Ishikawa (cell line): ENCODE results near the gene GAPDHS.

ENCODE experiments used
- CEBPB ChIP-seq: IDR thresholded peaks from 2 replicates; pipeline ENCODE4 v1.6.1; 2012
- CREB1 ChIP-seq: IDR thresholded peaks from 2 replicates; pipeline ENCODE4 v1.6.1; 2012; ENCODE audit warnings: low read depth
- EGR1 ChIP-seq: IDR thresholded peaks from 2 replicates; pipeline ENCODE4 v1.6.1; 2012
- EP300 ChIP-seq: IDR thresholded peaks from 2 replicates; pipeline ENCODE4 v1.6.1; 2012; ENCODE audit warnings: borderline replicate concordance
- FOXM1 ChIP-seq: IDR thresholded peaks from 2 replicates; pipeline ENCODE4 v1.6.1; 2012; ENCODE audit warnings: low read depth, borderline replicate concordance
- NFIC ChIP-seq: IDR thresholded peaks from 2 replicates; pipeline ENCODE4 v1.6.1; 2012
- RAD21 ChIP-seq: IDR thresholded peaks from 2 replicates; pipeline ENCODE4 v1.6.1; 2012; ENCODE audit warnings: low read depth
- TAF1 ChIP-seq: IDR thresholded peaks from 2 replicates; pipeline ENCODE4 v1.6.1; 2012; ENCODE audit warnings: low read depth, mild to moderate bottlenecking
- TCF12 ChIP-seq: IDR thresholded peaks from 2 replicates; pipeline ENCODE4 v1.6.1; 2012; ENCODE audit warnings: low read depth
- TEAD4 ChIP-seq: IDR thresholded peaks from 2 replicates; pipeline ENCODE4 v1.6.1; 2012
- YY1 ChIP-seq: IDR thresholded peaks from 2 replicates; pipeline ENCODE4 v1.6.1; 2012; ENCODE audit warnings: low read depth
- ZBTB7A ChIP-seq: IDR thresholded peaks from 2 replicates; pipeline ENCODE4 v1.6.1; 2012; ENCODE audit warnings: low read depth
- TF ChIP-seq, protein P1 (sequence below): IDR thresholded peaks from 2 replicates; pipeline ENCODE4 v1.6.1; 2012
- TF ChIP-seq, protein P2 (sequence below): IDR thresholded peaks from 2 replicates; pipeline ENCODE4 v1.6.1; 2012
- TF ChIP-seq, protein P3 (sequence below): IDR thresholded peaks from 2 replicates; pipeline ENCODE4 v1.6.1; 2012; ENCODE audit warnings: low read depth, mild to moderate bottlenecking

The GAPDHS gene

GRCh38 chr19:35552534-35553384, 19.5 kb downstream of the GAPDHS start:
- TF ChIP-seq FOXM1 (no peak), EP300 (no peak), TEAD4 (no peak), TCF12 (no peak)
- TF ChIP-seq, protein P1, sequence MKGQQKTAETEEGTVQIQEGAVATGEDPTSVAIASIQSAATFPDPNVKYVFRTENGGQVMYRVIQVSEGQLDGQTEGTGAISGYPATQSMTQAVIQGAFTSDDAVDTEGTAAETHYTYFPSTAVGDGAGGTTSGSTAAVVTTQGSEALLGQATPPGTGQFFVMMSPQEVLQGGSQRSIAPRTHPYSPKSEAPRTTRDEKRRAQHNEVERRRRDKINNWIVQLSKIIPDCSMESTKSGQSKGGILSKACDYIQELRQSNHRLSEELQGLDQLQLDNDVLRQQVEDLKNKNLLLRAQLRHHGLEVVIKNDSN: no peak

DNA sequence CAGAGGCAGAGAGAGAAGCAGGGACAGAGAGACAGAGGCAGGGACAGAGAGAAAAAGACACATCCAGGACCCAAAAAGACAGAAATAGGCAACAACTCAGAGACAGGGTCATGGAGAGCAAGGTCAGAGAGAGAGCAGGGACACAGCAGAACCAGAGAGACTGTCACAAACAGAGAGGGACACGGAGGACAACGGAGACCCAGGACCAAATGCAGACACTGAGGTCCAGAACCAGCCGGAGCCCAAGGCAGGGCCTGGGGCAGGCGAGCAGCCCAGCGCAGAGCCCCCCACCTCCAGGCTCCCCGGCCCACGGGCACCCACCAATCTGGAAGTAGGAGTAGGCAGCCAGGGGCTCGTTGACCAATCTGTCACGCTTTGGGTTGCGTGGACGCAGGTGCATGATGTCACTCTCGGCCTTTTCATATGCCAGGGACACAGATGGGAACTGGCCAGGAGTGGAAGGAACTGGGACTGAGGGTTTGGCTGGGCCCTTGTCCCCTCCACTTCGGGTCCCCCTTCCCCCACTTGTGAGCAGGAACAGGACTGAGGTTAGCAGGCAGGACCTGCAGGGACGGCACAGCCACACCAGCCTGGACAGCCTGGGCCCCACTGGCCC, 20.2 kb downstream of the GAPDHS start:
- TF ChIP-seq ZBTB7A (no peak), NFIC (no peak), YY1 (no peak)

GRCh38 chr19:35554076-35554475, 20.8 kb downstream of the GAPDHS start:
- TF ChIP-seq, protein P1: no peak
- no peak for TF ChIP-seq TCF12
- no peak for TF ChIP-seq TEAD4
- TF ChIP-seq, protein P2, sequence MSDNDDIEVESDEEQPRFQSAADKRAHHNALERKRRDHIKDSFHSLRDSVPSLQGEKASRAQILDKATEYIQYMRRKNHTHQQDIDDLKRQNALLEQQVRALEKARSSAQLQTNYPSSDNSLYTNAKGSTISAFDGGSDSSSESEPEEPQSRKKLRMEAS: no peak
- TF ChIP-seq TAF1: no peak
- no peak for TF ChIP-seq FOXM1
- TF ChIP-seq CREB1: no peak
- no peak for TF ChIP-seq EGR1
- no peak for TF ChIP-seq ZBTB7A
- TF ChIP-seq, protein P3, sequence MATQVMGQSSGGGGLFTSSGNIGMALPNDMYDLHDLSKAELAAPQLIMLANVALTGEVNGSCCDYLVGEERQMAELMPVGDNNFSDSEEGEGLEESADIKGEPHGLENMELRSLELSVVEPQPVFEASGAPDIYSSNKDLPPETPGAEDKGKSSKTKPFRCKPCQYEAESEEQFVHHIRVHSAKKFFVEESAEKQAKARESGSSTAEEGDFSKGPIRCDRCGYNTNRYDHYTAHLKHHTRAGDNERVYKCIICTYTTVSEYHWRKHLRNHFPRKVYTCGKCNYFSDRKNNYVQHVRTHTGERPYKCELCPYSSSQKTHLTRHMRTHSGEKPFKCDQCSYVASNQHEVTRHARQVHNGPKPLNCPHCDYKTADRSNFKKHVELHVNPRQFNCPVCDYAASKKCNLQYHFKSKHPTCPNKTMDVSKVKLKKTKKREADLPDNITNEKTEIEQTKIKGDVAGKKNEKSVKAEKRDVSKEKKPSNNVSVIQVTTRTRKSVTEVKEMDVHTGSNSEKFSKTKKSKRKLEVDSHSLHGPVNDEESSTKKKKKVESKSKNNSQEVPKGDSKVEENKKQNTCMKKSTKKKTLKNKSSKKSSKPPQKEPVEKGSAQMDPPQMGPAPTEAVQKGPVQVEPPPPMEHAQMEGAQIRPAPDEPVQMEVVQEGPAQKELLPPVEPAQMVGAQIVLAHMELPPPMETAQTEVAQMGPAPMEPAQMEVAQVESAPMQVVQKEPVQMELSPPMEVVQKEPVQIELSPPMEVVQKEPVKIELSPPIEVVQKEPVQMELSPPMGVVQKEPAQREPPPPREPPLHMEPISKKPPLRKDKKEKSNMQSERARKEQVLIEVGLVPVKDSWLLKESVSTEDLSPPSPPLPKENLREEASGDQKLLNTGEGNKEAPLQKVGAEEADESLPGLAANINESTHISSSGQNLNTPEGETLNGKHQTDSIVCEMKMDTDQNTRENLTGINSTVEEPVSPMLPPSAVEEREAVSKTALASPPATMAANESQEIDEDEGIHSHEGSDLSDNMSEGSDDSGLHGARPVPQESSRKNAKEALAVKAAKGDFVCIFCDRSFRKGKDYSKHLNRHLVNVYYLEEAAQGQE: no peak
- no peak for TF ChIP-seq CEBPB
- no peak for TF ChIP-seq RAD21
- TF ChIP-seq EP300: no peak
- no peak for TF ChIP-seq YY1
- TF ChIP-seq NFIC: no peak

- TF ChIP-seq, protein P2: peak; percentile 39; the same call in 1 of the 2 replicates
- no peak for TF ChIP-seq TEAD4
- TF ChIP-seq RAD21: peak; percentile 77
Observed at GRCh38 chr19:35555301-35556005, 22.2 kb downstream of the GAPDHS start.

GRCh38 chr19:35556025-35556590, 22.9 kb downstream of the GAPDHS start:
- TF ChIP-seq FOXM1 (no peak), NFIC (no peak), CREB1 (no peak), TEAD4 (no peak)
- TF ChIP-seq, protein P2: no peak

- TF ChIP-seq TAF1: no peak
Observed at GRCh38 chr19:35556846-35557538, 23.7 kb downstream of the GAPDHS start.

- TF ChIP-seq, protein P2: peak; percentile 37; the same call in 1 of the 2 replicates
- peak; percentile 24; the same call in 1 of the 2 replicates for TF ChIP-seq RAD21
- no peak for TF ChIP-seq TEAD4
- TF ChIP-seq, protein P1: 0 out of 2 replicates have a peak, but pooled peaks have one; percentile 29
Observed at GRCh38 chr19:35557539-35558399, 24.5 kb downstream of the GAPDHS start.
